ENCODE results near the gene CLCN6. TPM values are rescaled to one million over a fixed set of nuclear protein-coding genes. Genes with fewer than 3 reads are reported as not detected.

Gene CLCN6
- total and polyA plus RNA-seq, 2 of the 13 experiments (the other 11 are each of a cell fraction or from before 2014, with no cell fraction given): 14.9 to 19.3 TPM

DNA sequence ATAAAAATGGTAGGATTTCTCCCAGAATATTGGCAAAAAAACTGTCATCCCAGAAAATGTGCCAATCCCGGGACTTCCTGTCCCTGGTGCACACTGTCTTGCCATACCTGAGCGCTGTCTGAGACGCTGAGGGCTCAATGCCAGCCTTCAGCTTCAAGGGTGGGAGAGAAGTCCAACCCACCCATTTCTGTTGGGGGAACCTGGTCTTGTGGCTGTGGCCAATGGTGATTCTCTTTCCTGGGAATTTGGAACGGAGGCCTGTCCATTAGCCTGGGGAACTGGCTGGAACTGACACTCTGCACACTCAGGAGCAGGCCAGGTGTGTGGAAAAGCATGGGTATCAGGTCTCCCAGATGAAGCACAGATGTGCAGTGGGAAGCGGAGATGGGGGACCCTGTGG lies 6.9 kb upstream of the CLCN6 start (continued):
- TF ChIP-seq PRPF4 (IDR thresholded peaks at IDR 0.05; ENCODE audit: low read depth, low read length, poor library complexity, severe bottlenecking): no peak
- no peak for TF ChIP-seq ZSCAN31 (CRISPR knock-in tag; IDR thresholded peaks at IDR 0.05; ENCODE audit: low read depth)
- no peak for TF ChIP-seq RELA (CRISPR knock-in tag; IDR thresholded peaks at IDR 0.05)
- TF ChIP-seq, protein P1, sequence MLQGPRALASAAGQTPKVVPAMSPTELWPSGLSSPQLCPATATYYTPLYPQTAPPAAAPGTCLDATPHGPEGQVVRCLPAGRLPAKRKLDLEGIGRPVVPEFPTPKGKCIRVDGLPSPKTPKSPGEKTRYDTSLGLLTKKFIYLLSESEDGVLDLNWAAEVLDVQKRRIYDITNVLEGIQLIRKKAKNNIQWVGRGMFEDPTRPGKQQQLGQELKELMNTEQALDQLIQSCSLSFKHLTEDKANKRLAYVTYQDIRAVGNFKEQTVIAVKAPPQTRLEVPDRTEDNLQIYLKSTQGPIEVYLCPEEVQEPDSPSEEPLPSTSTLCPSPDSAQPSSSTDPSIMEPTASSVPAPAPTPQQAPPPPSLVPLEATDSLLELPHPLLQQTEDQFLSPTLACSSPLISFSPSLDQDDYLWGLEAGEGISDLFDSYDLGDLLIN (CRISPR knock-in tag; IDR thresholded peaks at IDR 0.05; ENCODE audit: borderline replicate concordance): no peak
- TF ChIP-seq, protein P2, sequence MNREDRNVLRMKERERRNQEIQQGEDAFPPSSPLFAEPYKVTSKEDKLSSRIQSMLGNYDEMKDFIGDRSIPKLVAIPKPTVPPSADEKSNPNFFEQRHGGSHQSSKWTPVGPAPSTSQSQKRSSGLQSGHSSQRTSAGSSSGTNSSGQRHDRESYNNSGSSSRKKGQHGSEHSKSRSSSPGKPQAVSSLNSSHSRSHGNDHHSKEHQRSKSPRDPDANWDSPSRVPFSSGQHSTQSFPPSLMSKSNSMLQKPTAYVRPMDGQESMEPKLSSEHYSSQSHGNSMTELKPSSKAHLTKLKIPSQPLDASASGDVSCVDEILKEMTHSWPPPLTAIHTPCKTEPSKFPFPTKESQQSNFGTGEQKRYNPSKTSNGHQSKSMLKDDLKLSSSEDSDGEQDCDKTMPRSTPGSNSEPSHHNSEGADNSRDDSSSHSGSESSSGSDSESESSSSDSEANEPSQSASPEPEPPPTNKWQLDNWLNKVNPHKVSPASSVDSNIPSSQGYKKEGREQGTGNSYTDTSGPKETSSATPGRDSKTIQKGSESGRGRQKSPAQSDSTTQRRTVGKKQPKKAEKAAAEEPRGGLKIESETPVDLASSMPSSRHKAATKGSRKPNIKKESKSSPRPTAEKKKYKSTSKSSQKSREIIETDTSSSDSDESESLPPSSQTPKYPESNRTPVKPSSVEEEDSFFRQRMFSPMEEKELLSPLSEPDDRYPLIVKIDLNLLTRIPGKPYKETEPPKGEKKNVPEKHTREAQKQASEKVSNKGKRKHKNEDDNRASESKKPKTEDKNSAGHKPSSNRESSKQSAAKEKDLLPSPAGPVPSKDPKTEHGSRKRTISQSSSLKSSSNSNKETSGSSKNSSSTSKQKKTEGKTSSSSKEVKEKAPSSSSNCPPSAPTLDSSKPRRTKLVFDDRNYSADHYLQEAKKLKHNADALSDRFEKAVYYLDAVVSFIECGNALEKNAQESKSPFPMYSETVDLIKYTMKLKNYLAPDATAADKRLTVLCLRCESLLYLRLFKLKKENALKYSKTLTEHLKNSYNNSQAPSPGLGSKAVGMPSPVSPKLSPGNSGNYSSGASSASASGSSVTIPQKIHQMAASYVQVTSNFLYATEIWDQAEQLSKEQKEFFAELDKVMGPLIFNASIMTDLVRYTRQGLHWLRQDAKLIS (CRISPR knock-in tag; IDR thresholded peaks at IDR 0.05): no peak

DNA sequence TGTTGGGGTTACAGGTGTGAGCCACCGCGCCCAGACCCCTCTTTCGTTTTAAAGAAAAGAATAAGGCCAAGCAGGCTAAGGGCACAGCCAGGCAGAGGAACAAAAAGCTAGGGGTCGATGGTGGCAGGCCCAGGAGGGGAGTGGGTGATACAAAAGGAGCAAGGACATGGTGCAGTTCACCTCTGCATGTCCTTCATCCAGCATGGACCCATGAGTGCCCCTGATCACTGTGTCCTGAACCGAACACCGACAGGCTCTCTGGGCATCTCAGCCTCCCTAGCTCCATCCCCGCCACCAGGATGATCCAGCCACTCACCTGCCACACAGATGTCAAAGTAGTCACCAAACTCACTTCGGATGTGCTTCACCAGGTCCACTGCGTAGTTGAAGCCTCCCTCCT lies 6.1 kb upstream of the CLCN6 start:
- H3K27me3 ChIP-seq (ENCODE audit: control insufficient read depth in 1 of 2, insufficient read depth in 2 of 2, low read length in 2 of 2): no peaks in the 10 kb centered on the region
- TF ChIP-seq TARDBP (CRISPR knock-in tag; IDR thresholded peaks at IDR 0.05): no peak
- TF ChIP-seq, protein P3, sequence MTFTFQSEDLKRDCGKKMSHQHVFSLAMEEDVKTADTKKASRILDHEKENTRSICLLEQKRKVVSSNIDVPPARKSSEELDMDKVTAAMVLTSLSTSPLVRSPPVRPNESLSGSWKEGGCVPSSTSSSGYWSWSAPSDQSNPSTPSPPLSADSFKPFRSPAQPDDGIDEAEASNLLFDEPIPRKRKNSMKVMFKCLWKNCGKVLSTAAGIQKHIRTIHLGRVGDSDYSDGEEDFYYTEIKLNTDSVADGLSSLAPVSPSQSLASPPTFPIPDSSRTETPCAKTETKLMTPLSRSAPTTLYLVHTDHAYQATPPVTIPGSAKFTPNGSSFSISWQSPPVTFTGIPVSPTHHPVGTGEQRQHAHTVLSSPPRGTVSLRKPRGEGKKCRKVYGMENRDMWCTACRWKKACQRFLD (CRISPR knock-in tag; IDR thresholded peaks at IDR 0.05; ENCODE audit: borderline replicate concordance): no peak
- TF ChIP-seq GTF3A (CRISPR knock-in tag; conservative IDR thresholded peaks at IDR 0.05): no peak
- TF ChIP-seq, protein P4, sequence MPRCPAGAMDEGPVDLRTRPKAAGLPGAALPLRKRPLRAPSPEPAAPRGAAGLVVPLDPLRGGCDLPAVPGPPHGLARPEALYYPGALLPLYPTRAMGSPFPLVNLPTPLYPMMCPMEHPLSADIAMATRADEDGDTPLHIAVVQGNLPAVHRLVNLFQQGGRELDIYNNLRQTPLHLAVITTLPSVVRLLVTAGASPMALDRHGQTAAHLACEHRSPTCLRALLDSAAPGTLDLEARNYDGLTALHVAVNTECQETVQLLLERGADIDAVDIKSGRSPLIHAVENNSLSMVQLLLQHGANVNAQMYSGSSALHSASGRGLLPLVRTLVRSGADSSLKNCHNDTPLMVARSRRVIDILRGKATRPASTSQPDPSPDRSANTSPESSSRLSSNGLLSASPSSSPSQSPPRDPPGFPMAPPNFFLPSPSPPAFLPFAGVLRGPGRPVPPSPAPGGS (CRISPR knock-in tag; IDR thresholded peaks at IDR 0.05): no peak
- TF ChIP-seq KAT7 (CRISPR knock-in tag; IDR thresholded peaks at IDR 0.05; ENCODE audit: borderline replicate concordance): no peak
- TF ChIP-seq POGZ (CRISPR knock-in tag; IDR thresholded peaks at IDR 0.05): no peak
- no peak for TF ChIP-seq ZSCAN22 (CRISPR knock-in tag; IDR thresholded peaks at IDR 0.05)
- no peak overlapping the region for H3K27ac ChIP-seq (ENCODE audit: extremely low read length, insufficient read depth, low read length)
- ATAC-seq (no peak), FAIRE-seq (no peak), DNase-seq (ENCODE audit: low spot score) (no peak)
- H3K4me3 ChIP-seq (replicated peaks in 1 of 3; ENCODE audit: insufficient read depth in 1 of 3, low read depth in 2 of 3, low read length in 3 of 3): no peak overlapping the region
- H3K79me2 ChIP-seq (ENCODE audit: insufficient read depth, low read length): peaks cover 3% of the 10 kb centered on the region
- BruUV-seq (replicated peaks): no TSS peak
- POLR2A ChIA-PET: no interaction called here
- H3K9me3 ChIP-seq (ENCODE audit: low read length): no peaks in the 10 kb centered on the region
- H3K4me1 ChIP-seq (ENCODE audit: insufficient read depth, low read length): peaks cover 30% of the 10 kb centered on the region
- no peak overlapping the region for H3K4me2 ChIP-seq (ENCODE audit: low read depth, low read length)
- CTCF ChIA-PET (ENCODE audit: low intra/inter-chr PET ratio, low total read pairs): no interaction called here
- H2AFZ ChIP-seq (ENCODE audit: low read length): no peak overlapping the region
- H4K20me1 ChIP-seq (ENCODE audit: insufficient read depth, low read length): no peaks in the 10 kb centered on the region
- H3K9ac ChIP-seq (ENCODE audit: insufficient read depth, low read depth, low read length): no peak overlapping the region
- in situ Hi-C loops (cut with HindIII; ENCODE audit: extremely low pct_ligation_motif_present, low pct_unique_long_range_greater_than_20kb): no loop called here
- H3K36me3 ChIP-seq (replicated peaks in 1 of 2; ENCODE audit: control insufficient read depth in 1 of 2, insufficient read depth in 2 of 2, low read length in 2 of 2): peaks cover 5 to 17% of the 10 kb centered on the region in 2 experiments; a peak in 1 of 5 replicates
- 93% methylated on average over 6 of the region's 9 CpGs for WGBS (ENCODE audit: low lambda C conversion rate)
- intact Hi-C loops (cut with micrococcal nuclease; ENCODE audit: unreplicated experiment): loop anchor here (5.0 kb wide), 1 partner anchor 148 kb away; the partner anchor contains the start of genes FBXO2 and FBXO44

Measured in HepG2 (cell line).